ENCODE data around the gene TRAF1.

TRAF1 gene

DNA sequence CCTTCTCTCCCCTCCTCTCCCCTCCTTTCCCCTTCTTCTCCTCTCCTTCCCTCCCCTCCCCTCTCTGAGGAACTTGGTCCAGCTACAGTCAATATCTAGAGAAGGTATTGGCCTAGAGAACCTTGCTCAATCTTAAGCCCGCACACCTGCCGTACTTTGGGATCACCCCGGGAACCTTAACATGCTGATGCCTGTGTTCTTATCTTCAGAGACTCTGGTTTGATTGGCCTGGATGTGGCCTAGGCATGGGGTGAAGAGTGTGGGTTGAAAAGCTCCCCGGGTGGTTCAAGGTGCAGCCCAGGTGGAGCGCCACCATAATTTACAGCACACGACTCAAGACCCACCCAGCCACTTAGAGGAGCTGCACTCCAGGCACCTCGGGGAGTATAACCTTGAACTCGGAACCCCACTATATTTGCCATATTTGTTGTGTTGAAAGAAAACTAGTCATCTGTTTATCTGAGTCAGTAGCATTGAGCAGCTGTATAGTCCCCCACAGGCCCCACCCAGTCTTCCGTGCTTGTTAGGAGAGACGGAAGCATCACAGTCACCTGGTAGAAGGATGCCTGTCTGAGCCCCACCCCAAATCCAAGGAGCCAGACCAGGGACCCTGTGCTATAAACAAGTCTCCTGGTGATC, 35.2 kb downstream of the TRAF1 start:
- H3K56ac ChIP-seq (ENCODE audit: low read length): no peak overlapping the region
- H4K5ac ChIP-seq (ENCODE audit: low read length): no peak overlapping the region
- no peak overlapping the region for H3K27ac ChIP-seq (ENCODE audit: low read depth, low read length)
- H2AK5ac ChIP-seq (ENCODE audit: low read length): no peak overlapping the region
- no peaks in the 10 kb centered on the region for H3K27me3 ChIP-seq (ENCODE audit: insufficient read depth, low read length, poor library complexity)
- H3K4me1 ChIP-seq (ENCODE audit: control insufficient read depth, low read depth, low read length): no peaks in the 10 kb centered on the region
- no peak overlapping the region for H3K23ac ChIP-seq (ENCODE audit: low read length)
- H3K79me2 ChIP-seq (ENCODE audit: control insufficient read depth, insufficient read depth, low read length): no peaks in the 10 kb centered on the region
- no peak overlapping the region for H3K9ac ChIP-seq (ENCODE audit: low read length)
- no peak overlapping the region for H2BK15ac ChIP-seq (replicated peaks; ENCODE audit: low read depth)
- no peak for DNase-seq
- H3K4me3 ChIP-seq (ENCODE audit: low read length): no peak overlapping the region
- H3K79me1 ChIP-seq (ENCODE audit: low read length): no peaks in the 10 kb centered on the region
- no peaks in the 10 kb centered on the region for H3K36me3 ChIP-seq (ENCODE audit: control insufficient read depth, insufficient read depth, low read length)
- no peak overlapping the region for H2BK120ac ChIP-seq (ENCODE audit: low read depth, low read length)
- WGBS (ENCODE audit: extremely low coverage, insufficient coverage, low lambda C conversion rate): no CpG with 5 or more reads among the region's 10 CpGs
- H3K4ac ChIP-seq (ENCODE audit: low read depth, low read length): no peak overlapping the region
- H3K18ac ChIP-seq (ENCODE audit: low read length): no peak overlapping the region
- no peak overlapping the region for H3K4me2 ChIP-seq (ENCODE audit: low read length)
- no peak overlapping the region for H2BK5ac ChIP-seq (ENCODE audit: low read length)
- no peak overlapping the region for H4K8ac ChIP-seq (ENCODE audit: low read depth, low read length)

DNA sequence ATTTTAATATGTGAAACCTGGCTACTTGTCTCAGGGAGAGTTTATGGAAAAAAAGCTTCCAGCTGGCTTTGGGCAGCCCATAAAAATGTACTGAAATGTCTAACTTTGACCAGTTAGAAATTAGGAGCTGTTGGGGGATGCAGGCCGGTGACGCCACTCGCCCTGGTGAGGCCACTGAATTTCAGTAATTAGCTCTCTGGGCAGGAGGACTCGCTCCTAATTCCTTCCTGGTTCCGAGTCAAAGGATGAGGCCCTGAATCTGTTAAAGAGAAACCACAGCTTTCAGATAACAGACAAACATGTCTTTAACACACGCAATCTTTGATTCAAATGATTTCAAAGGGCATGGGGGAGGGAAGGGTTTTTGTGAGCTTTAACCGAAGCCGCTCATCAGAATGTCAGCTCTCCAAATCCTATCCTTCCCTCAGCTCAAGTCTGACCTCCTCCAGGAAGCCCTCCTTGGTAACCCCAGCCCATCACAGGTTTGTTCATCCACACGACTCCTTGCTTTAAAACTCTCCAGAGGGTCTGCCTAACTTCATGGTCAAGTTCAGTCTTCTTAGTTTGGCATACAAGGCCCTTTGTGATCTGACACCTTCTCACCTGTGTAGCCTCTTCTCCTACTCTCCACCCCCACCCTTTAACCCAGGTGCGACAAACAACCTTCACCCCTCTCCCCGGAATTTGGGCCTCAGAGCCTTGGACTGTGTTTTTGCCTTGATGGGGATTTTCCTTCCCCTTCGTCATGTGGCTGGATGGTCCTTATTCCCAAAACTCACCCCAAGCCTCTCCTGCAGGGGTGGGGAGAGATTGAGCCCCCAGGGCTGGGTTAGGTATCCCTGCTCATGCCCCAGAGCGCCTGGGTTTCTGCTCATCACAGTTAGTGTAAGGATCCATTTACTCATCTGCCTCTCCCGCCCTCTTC, 36.0 kb downstream of the TRAF1 start:
- H3K4me1 ChIP-seq (ENCODE audit: control insufficient read depth, low read depth, low read length): no peaks in the 10 kb centered on the region
- no peak overlapping the region for H4K5ac ChIP-seq (ENCODE audit: low read length)
- H3K4me2 ChIP-seq (ENCODE audit: low read length): no peak overlapping the region
- DNase-seq: no peak
- H3K4ac ChIP-seq (ENCODE audit: low read depth, low read length): no peak overlapping the region
- no peak overlapping the region for H4K8ac ChIP-seq (ENCODE audit: low read depth, low read length)
- H3K9ac ChIP-seq (ENCODE audit: low read length): no peak overlapping the region
- H2BK15ac ChIP-seq (replicated peaks; ENCODE audit: low read depth): no peak overlapping the region
- no peak overlapping the region for H3K27ac ChIP-seq (ENCODE audit: low read depth, low read length)
- H2BK5ac ChIP-seq (ENCODE audit: low read length): no peak overlapping the region
- WGBS (ENCODE audit: extremely low coverage, insufficient coverage, low lambda C conversion rate): no CpG with 5 or more reads among the region's 14 CpGs
- H3K79me2 ChIP-seq (ENCODE audit: control insufficient read depth, insufficient read depth, low read length): no peaks in the 10 kb centered on the region
- no peak overlapping the region for H3K18ac ChIP-seq (ENCODE audit: low read length)
- no peaks in the 10 kb centered on the region for H3K79me1 ChIP-seq (ENCODE audit: low read length)
- H3K36me3 ChIP-seq (ENCODE audit: control insufficient read depth, insufficient read depth, low read length): no peaks in the 10 kb centered on the region
- H3K27me3 ChIP-seq (ENCODE audit: insufficient read depth, low read length, poor library complexity): no peaks in the 10 kb centered on the region
- no peak overlapping the region for H2AK5ac ChIP-seq (ENCODE audit: low read length)
- H3K4me3 ChIP-seq (ENCODE audit: low read length): no peak overlapping the region
- H3K23ac ChIP-seq (ENCODE audit: low read length): no peak overlapping the region
- no peak overlapping the region for H2BK120ac ChIP-seq (ENCODE audit: low read depth, low read length)
- no peak overlapping the region for H3K56ac ChIP-seq (ENCODE audit: low read length)

DNA sequence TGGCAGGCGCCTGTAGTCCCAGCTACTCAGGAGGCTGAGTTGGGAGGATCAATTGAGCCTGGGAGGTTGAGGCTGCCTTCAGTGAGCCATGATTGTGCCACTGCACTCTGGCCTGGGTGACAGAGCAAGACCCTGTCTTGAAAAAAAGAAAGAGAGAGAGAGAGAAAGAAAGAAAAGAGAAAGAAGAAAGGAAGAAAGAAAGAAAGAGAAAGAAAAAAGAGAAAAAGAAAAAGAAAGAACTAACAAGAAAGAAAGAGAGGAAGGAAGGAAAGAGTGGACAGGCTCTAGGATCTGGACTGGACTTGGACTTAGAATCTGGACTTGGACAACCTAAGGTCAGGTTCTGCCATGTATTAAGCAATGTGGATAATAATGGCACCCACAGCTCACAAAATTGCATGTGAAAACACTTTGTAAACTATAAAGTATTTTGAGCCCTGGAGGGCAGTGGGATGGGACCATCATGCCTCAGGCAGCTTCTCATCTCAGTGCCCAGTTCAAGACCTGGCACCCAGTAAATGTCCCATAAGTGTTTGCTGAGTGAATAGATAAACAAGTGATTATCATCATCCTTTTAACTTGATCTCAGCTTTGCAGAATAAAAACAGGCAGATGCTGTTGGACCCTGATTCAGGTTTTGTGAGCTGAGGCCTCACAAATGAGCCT, 36.9 kb downstream of the TRAF1 start:
- Histone ChIP-seq H3K9ac (ENCODE audit: low read length) (no peak overlapping the region), H3K4me2 (ENCODE audit: low read length) (no peak overlapping the region), H3K27me3 (ENCODE audit: insufficient read depth, low read length, poor library complexity) (no peaks in the 10 kb centered on the region), H3K23ac (ENCODE audit: low read length) (no peak overlapping the region), H3K4ac (ENCODE audit: low read depth, low read length) (no peak overlapping the region), H2AK5ac (ENCODE audit: low read length) (no peak overlapping the region), H3K18ac (ENCODE audit: low read length) (no peak overlapping the region), H3K79me2 (ENCODE audit: control insufficient read depth, insufficient read depth, low read length) (no peaks in the 10 kb centered on the region), H3K56ac (ENCODE audit: low read length) (no peak overlapping the region), H2BK5ac (ENCODE audit: low read length) (no peak overlapping the region), H4K5ac (ENCODE audit: low read length) (no peak overlapping the region), H3K36me3 (ENCODE audit: control insufficient read depth, insufficient read depth, low read length) (no peaks in the 10 kb centered on the region), H2BK120ac (ENCODE audit: low read depth, low read length) (no peak overlapping the region), H3K79me1 (ENCODE audit: low read length) (no peaks in the 10 kb centered on the region), H4K8ac (ENCODE audit: low read depth, low read length) (no peak overlapping the region), H3K27ac (ENCODE audit: low read depth, low read length) (no peak overlapping the region), H3K4me3 (ENCODE audit: low read length) (no peak overlapping the region), H3K4me1 (ENCODE audit: control insufficient read depth, low read depth, low read length) (no peaks in the 10 kb centered on the region), H2BK15ac (replicated peaks; ENCODE audit: low read depth) (no peak overlapping the region)
- no peak for DNase-seq
- WGBS (ENCODE audit: extremely low coverage, insufficient coverage, low lambda C conversion rate): no CpG with 5 or more reads among the region's 1 CpG

DNA sequence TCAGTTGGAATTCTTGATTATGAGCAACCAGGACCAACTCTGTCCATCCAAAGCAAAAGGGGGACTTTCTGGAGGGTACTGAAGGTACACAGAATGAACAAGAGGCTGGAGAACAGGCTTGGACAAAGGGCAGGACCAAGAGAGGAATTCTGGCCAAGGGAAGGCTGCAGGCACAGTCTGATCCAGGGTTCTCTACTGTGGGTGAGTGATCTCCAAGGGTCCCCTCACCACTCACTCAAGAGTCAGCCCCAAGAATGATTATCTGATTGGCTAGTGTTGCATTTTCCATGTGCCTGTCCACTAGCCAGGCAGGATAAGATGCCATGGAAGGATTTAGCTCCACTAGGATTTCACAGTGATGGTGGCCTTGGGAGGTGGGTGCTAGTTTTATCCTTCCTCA, 38.0 kb downstream of the TRAF1 start:
- no peak for DNase-seq
- Histone ChIP-seq H3K27me3 (ENCODE audit: insufficient read depth, low read length, poor library complexity) (no peaks in the 10 kb centered on the region), H2BK15ac (replicated peaks; ENCODE audit: low read depth) (no peak overlapping the region), H3K18ac (ENCODE audit: low read length) (no peak overlapping the region), H3K4ac (ENCODE audit: low read depth, low read length) (no peak overlapping the region), H2AK5ac (ENCODE audit: low read length) (no peak overlapping the region), H3K4me3 (ENCODE audit: low read length) (no peak overlapping the region), H3K9ac (ENCODE audit: low read length) (no peak overlapping the region), H2BK120ac (ENCODE audit: low read depth, low read length) (no peak overlapping the region), H3K27ac (ENCODE audit: low read depth, low read length) (no peak overlapping the region), H3K79me1 (ENCODE audit: low read length) (no peaks in the 10 kb centered on the region), H4K5ac (ENCODE audit: low read length) (no peak overlapping the region), H2BK5ac (ENCODE audit: low read length) (no peak overlapping the region), H3K4me1 (ENCODE audit: control insufficient read depth, low read depth, low read length) (no peaks in the 10 kb centered on the region), H4K8ac (ENCODE audit: low read depth, low read length) (no peak overlapping the region), H3K56ac (ENCODE audit: low read length) (no peak overlapping the region), H3K36me3 (ENCODE audit: control insufficient read depth, insufficient read depth, low read length) (no peaks in the 10 kb centered on the region), H3K79me2 (ENCODE audit: control insufficient read depth, insufficient read depth, low read length) (no peaks in the 10 kb centered on the region), H3K23ac (ENCODE audit: low read length) (no peak overlapping the region), H3K4me2 (ENCODE audit: low read length) (no peak overlapping the region)

DNA sequence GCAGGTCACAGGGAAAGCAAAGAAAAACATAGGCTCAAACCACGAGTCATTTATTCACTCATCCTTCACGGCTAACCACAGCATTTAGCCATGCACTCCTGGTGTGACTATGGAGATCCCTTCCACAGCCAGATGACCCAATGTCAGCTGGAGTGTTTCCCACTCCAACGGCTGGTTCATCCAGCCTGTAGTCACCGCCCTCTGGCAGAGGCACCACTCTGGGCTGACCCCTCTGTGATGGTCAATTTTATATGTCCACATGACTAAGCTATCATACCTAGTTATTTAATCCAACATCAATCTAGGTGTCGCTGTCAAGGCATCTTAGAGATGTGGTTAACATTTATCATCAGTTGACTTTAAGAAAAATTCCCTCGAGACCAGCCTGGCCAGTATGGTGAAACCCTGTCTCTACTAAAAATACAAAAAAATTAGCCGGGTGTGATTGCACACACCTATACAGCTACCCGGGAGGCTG, 40.1 kb downstream of the TRAF1 start:
- Histone ChIP-seq H3K23ac (ENCODE audit: low read length) (no peak overlapping the region), H3K9ac (ENCODE audit: low read length) (no peak overlapping the region), H3K79me2 (ENCODE audit: control insufficient read depth, insufficient read depth, low read length) (no peaks in the 10 kb centered on the region), H4K8ac (ENCODE audit: low read depth, low read length) (no peak overlapping the region), H3K4me1 (ENCODE audit: control insufficient read depth, low read depth, low read length) (no peaks in the 10 kb centered on the region), H3K4me2 (ENCODE audit: low read length) (no peak overlapping the region), H3K18ac (ENCODE audit: low read length) (no peak overlapping the region), H3K79me1 (ENCODE audit: low read length) (no peaks in the 10 kb centered on the region), H3K4ac (ENCODE audit: low read depth, low read length) (no peak overlapping the region), H3K27me3 (ENCODE audit: insufficient read depth, low read length, poor library complexity) (no peaks in the 10 kb centered on the region), H3K4me3 (ENCODE audit: low read length) (no peak overlapping the region), H2BK5ac (ENCODE audit: low read length) (no peak overlapping the region), H2AK5ac (ENCODE audit: low read length) (no peak overlapping the region), H3K27ac (ENCODE audit: low read depth, low read length) (no peak overlapping the region), H4K5ac (ENCODE audit: low read length) (no peak overlapping the region), H3K56ac (ENCODE audit: low read length) (no peak overlapping the region), H2BK15ac (replicated peaks; ENCODE audit: low read depth) (no peak overlapping the region), H2BK120ac (ENCODE audit: low read depth, low read length) (no peak overlapping the region), H3K36me3 (ENCODE audit: control insufficient read depth, insufficient read depth, low read length) (no peaks in the 10 kb centered on the region)
- DNase-seq: no peak
- no CpG with 5 or more reads among the region's 8 CpGs for whole genome bisulfite sequencing (ENCODE audit: extremely low coverage, insufficient coverage, low lambda C conversion rate)
